Ramos (cell line): ENCODE results near the gene CCDC85A.

ENCODE experiments used
- in situ Hi-C: fragments of 300-500 bp; cut with MboI; formaldehyde crosslinking; loops from one replicate; pipeline ENCODE4 v1.14.3; 2022; ENCODE audit warnings: low sequenced_read_pairs; ENCODE audit not compliant: unreplicated experiment

CCDC85A gene

GRCh38 chr2:56344771-56345170, 161.0 kb downstream of the CCDC85A start:
- in situ Hi-C loops = no loop called here

GRCh38 chr2:56347881-56348280, 164.1 kb downstream of the CCDC85A start:
- in situ Hi-C loops = no loop called here

- in situ Hi-C loops = no loop called here
Observed at GRCh38 chr2:56348392-56349210, 164.8 kb downstream of the CCDC85A start.

GRCh38 chr2:56357655-56358295, 174.0 kb downstream of the CCDC85A start:
- in situ Hi-C loops = no loop called here

DNA sequence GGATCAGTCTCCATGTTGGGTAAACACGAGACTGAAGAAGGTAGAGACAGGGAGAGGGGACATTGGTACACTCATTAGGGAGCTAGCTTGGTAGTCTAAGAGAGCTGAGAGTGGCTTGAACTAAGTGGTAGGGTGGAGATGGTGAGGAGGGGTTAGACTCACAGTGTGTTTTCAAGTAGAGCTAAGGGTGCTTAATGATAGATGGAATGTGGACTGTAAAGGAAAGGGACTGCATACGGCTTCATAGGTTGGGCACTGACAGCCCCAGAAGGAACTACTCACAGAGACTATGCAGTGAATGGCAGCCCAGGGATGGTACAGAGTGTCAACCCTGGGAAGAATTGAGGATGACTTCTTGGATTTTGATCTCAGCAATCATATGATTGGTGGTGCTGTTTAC, 178.1 kb downstream of the CCDC85A start:
- in situ Hi-C loops = no loop called here

DNA sequence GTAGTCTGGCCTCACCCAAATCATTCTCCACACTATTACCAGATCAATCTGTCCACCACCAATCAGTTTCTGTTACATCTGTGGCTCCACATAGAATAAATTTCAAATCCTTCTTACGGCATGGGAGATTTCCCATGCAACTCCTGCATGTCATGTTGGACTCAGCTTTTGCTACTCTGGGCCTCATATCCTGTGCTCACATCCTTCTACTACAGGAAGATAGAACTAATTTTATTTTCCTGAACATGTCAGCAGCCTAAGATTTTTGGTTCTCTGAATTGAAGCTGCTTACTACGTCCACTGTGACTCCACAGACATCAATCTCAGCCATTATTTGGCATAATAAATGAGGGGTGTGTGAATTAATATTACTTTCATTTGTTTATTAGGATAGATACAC, 181.1 kb downstream of the CCDC85A start:
- in situ Hi-C loops = no loop called here

DNA sequence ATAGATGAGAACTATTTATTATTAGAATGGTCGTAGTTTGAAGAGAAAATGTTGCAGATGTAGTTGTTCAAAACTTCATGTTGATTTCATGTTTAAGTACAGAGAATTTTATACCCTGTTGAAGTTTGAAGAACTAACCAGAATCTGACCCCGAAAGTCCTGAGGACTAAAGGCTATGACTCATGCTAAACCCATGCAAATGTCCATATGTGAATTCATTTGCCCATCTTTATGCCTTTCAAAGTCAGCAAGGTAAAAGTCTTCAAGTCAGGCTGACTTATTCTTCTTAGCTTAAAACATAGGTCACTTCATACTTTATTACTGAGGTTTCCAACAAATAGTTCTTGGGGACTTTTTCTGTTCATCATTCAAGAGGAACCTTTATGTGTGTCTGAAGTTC, 185.5 kb downstream of the CCDC85A start:
- in situ Hi-C loops = no loop called here

DNA sequence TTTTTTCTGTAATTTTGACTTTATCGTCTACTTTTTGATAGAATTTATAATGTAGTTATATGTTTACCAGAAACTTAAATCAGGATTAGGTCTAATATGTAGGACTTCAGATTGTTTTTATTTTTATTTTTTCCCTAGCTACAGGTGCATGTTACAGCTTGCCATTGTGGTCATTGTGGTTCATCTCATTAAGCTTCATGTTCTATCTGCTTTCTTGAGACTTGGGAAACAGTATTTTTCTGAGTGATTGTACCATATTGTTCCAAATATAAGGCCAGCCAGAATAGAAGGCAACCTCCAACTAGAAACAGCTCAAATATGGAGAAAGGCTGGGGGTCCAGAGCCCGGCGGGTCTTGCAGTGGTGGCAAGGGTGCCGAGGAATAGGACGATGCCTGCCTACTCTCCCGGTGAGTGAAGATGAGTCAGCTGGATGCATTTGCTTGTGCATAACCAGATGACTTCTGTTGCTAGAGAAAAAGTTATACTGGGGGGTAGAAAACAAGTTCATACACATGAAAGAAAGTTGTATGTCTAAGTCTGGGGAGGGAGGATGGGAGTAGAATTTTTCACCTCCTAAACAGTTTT, 188.4 kb downstream of the CCDC85A start:
- in situ Hi-C loops = no loop called here

DNA sequence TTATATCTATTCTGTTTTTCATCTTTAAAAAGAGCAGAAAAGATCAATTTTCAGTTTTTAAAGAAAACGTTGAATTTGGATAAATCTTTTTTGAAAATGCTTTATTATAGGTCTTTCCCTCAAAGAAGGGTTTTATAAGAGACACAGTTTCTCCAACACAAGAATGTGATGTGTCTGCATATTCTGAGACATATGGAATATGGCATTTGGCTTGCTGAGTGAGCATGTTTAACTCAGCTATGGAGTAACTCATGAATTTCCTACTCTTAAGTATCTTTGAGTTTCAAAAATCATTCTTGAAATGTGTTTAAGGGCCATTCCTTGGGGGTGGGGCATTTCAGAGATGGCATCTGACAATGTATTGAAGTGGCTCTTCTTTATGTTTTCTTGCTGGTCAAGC, 191.5 kb downstream of the CCDC85A start:
- in situ Hi-C loops = no loop called here

GRCh38 chr2:56376699-56377665, 193.2 kb downstream of the CCDC85A start:
- in situ Hi-C loops = no loop called here

DNA sequence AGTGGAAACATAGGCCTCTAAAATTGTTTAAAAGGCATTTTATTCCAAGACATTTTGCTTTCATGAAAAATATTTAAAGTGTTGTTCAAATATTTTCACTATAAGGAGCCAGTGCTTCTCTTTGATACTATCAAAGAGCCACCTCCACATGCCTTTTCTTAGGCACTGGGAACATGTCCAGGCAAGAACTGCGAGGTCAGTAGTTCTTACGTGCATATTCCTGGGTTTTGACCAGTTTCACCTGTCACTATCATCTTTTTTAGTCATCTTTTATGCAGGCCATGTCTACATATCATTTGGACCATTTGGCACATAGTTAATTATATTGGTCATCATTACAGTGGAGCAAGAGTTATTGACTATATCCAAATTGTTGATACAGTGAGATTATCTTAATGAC, 195.3 kb downstream of the CCDC85A start:
- in situ Hi-C loops = no loop called here

- in situ Hi-C loops = no loop called here
Observed at GRCh38 chr2:56380861-56381260, 197.1 kb downstream of the CCDC85A start.

DNA sequence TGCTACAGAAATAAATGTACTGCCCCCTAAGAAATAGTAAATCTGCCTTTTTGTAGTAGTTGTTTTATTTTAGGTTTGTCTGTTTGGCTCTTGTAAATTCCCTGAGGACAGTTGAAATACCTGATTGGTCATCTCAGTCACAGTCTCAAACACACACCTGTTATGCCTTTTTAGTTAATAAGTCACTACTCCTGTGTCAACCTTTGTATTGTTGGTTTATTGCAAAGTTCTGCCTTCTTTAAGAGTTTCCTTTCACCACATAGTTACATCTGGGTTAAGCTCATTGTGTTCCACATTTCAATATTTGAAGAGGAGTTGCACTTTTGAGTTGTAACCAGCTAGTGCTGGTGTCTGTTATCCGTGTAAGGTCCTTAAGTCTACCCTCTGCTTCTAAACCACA, 198.7 kb downstream of the CCDC85A start:
- in situ Hi-C loops = no loop called here

DNA sequence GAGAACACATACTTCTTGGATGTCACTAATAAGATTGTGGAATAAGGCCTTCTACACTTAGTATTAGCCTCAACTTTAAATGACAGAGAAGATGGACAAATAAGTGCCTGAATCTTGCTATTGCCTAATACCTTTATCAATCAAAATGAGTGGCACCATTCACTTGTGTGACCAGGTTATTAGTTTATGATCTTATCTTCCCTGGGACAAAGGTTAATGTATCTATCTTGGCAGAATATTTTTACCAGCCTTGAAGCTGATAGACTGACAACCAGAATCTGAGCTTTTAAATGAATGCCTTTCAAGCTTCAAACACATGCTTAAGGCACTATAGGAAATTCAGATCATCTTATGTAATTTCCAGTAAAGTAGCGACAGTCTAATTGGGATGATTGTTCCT, 202.9 kb downstream of the CCDC85A start:
- in situ Hi-C loops = no loop called here

DNA sequence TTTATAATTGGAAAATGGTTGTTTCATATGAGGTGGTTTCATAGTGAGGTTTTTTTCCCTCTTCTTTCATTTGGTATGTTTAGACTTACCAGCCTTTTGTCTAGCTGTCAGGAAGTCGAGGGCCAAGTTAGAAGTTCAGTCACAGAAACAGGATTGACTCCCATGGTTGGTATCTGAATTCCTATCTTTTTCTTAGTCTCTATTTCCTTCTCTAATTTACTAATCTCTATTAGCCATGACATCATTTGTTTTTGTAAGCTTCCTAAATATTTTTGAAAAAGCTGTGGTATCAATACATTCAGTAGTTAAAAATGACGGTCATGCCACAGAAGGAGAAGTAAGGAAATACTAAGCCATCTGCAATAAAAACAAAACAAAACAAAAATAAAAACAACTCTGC, 206.9 kb downstream of the CCDC85A start:
- in situ Hi-C loops = no loop called here

DNA sequence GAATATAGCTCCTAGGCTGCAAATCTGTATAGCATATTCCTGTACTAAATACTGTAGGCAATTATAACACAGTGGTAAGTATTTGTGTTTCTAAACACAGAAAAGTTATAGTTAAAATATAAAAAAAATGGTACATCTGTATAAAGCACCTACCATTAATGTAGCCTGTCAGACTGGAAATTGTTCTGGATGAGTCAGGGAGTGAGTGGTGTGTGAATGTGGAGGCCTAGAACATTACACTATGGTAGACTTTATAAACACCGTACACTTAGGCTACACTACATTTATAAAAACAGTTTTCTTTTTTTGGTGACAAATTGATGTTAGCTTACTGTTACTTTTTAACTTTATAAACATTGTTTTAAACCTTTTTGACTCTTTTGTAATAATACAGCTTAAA, 226.3 kb downstream of the CCDC85A start:
- in situ Hi-C loops = no loop called here

DNA sequence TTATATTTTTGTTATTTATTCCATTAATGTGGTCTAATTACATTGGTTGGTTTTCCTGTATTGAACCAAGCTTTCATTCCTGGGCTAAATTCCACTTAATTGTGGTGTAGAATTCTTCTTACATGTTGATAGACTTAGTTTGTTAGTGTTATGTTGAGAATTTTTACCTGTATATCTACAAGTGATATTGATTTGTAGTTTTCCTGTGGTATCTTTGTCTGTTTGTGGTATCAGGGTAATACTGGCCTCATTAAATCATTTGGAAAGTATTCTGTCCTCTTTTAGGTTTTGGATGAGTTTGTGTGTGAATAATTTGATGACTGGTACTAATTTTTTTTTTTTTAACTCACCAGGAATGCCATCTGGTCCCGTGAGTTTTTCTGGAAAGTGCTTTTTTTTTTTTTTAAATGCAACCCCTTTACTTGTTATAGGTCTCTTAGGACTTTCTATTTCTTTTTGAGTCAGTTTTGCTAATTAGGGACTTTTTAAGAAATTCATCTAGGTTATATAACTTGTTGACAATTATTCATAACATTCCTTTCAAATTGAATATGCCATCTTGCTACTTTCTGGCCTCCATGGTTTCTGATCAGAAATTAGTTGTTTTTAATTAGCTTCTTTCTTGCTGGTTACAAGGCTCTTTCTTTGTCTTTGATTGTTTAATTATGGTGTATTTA, 232.8 kb downstream of the CCDC85A start:
- in situ Hi-C loops = no loop called here
